ENCODE measurements around the gene ITGA3.

ITGA3 gene

DNA sequence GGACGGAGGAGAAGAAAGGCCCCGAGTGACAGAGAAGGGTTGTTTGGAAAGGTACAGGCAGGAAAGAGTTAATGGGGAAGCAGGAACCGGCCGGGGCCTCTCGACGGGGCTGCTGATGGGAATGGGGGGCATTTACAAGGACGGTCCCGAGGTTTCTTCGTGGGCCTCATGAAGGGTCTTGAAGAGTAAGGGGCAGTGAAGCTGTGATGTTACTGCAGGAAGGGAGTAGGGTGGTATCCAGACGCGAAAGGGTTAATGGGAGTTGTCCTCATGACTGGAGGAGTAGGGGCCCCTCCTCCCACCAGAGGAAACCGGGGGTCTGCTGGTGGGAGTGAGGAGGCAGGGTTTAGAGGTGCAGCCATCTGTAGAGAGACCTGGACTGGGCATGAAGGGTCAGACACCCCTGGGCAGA is 39.7 kb downstream of the ITGA3 start:
- DNase-seq, result no peak

DNA sequence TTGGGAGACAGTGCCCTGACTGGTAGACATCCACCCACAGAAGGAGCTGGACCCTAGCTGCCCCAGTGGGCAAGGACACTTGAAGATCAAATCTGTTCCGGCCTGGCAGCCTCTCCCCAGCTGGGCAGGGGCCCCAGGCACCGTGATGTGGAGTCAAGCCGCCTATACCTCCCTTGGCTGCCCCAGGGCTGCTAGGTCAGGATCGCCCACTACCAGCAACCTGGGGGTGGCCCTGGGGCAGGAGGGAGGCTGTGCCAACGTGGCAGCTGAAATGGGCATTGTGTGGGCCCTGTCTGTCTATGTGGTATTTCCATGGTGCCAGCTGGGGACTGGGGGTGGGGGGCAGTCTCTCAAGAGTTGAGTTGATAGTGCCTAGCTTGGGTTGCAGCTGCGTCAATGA is 40.2 kb downstream of the ITGA3 start:
- DNase-seq, result no peak

DNA sequence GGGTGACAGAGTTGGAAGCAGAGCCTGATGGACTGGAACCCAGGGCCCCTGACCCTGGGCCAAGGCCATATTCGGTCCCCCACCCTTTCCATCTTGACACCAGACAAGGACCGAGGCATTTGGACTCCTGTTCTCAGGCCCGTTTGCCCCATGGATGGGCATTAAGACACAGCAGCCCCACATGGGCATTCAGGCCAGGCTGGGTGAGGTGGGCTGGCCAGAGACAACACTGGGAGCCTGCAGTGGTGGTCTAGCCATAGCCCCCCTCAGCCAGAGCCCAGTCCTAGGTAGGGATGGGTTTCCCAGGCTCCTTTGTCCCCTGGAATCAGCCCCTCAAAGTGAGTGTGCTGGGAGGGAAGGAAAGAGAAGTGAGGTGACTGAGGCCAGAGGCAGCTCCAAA is 40.8 kb downstream of the ITGA3 start:
- DNase-seq, result no peak

GRCh38 chr17:50097455-50097854 is 41.5 kb downstream of the ITGA3 start:
- DNase-seq, result no peak

DNA sequence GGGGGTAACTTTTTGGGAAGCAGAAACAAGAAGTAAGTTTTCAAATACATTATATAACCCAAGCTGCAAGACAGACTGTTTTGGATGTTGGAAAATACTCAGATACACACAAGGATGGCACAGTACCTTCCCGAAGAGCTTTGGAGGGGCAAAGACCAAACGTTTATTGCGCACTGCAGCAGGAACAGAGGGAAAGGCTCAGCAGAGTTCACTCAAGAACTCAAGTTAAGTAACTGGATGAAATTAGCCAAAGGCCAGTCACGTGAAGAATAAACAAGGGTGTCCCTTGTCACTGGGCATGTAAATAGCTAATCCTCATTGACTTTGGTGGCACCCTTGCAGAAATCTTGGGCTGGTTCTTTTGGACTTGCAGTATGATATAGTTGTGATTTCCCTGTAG is 42.0 kb downstream of the ITGA3 start:
- DNase-seq, result no peak

GRCh38 chr17:50098583-50098982 is 42.7 kb downstream of the ITGA3 start:
- DNase-seq, result no peak

DNA sequence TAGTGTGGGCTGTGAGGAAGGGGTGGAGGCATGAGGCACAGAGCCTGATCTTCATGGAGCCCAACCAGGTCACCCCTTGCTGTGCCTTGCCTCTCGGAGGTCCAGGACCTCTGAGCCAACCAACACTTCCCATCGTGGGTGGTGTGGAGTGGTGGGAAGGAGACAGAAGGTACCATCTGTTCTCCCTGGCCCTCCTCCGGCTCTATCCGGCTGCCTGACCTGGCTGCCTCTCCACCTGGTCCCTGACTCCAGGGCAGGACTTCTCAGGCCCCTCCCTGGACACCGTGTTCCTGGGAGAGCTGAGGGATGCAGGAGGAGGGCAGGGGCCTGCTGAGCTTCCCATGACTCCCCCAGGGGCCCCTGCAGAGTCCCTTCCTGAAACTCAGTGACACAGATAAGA is 43.1 kb downstream of the ITGA3 start:
- DNase-seq, result no peak

DNA sequence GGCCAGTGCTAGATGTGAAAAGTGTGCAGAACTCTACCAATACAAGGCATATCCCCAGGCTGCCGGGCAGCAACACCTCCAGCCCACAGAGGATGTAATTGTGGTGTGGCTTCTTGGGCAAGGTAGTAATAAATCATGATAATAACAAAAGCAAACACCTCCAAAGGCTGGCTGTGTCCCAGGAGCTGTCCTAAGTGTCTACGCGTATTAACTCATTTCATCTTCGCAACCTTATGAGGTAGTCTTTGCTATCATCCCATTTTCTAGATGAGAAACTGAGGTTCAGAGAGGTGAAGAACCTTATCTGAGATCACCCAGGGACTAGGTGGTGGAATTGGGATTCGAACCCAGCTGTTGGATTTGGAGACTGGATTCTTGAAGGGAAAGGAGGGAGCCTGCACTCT is 44.6 kb downstream of the ITGA3 start:
- no peak for DNase-seq

GRCh38 chr17:50100921-50101345 is 45.0 kb downstream of the ITGA3 start:
- DNase-seq, result no peak

- no peak for DNase-seq
These were observed 45.6 kb downstream of the ITGA3 start for GRCh38 chr17:50101346-50102163.

DNA sequence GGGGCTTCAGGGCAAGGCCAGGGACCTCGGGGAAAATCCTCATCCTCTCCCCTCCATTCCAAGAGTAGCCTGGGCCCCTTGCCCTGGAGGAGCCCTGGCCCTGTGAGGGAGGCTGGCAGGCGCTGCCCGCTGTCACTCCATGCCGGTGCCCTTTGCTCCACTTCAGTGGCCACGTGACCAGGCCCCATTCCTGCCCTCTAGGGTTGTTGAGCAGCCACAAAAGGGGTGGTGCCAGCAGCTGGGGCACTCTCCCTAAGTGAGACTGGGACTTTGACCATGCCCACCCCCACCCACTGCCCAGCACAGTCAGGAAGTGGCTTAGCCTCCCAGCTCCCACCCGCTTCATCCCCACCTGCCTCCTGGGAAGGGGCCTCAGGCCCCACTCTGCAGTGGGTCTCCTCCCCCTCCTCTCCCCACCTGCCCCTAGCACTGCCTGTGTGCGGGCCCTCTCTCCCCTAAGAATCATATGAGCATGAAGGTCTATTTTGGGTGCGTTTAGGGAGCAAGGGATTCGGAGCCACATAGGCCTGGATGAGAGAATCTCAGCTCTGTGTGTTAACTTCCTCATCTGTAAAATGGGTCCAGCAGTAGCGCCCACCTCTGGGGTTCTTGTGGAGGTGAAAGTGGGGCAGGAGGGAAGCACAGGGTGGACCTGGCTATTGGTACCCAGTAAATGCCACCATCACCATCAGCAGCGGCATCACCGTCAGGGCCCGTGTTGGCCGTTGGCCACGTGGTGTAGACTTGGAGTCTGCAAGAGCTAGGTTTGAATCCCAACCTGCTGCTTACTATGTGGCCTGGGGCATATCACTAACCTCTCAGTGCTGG is 46.5 kb downstream of the ITGA3 start:
- no peak for DNase-seq

- no peak for DNase-seq
These were observed 47.3 kb downstream of the ITGA3 start for GRCh38 chr17:50103252-50103651.

- no peak for DNase-seq
These were observed 48.0 kb downstream of the ITGA3 start for GRCh38 chr17:50103941-50104340.

GRCh38 chr17:50105811-50106210 is 49.9 kb downstream of the ITGA3 start:
- no peak for DNase-seq

DNA sequence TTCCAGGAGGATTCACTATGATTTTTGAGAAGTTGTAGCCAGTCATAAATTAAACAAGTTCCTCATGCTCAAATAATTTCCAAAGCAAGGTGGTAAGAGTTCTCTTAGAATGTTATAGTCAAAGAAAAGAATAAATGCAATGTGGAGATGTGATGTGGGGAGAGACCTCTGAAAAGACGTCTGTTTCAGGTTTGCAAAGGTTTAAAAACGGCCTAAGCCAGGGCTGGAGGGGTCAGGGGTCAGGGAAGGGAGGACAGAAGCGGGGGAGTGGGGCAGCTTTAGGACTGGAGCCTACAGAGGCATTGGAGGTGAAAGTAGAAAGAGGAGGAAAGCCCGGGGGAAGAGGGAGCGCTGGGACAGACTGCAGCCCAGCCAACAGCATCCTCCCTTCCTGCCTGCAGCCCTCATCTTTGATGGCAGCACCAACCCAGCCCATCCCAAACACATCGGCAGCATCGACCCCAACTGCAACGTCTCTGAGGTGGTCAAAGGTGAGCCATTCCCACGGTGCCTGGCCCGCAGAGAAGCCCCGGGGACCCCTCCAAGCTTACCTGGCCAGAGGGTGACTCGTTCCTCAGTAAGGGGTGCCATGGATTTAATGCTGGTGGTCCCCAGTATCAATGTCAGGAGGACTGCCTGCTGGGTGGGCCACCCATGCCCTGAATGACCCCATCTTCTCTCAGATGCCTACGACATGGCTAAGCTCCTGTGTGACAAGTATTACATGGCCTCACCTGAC is 50.7 kb downstream of the ITGA3 start:
- DNase-seq, result no peak

DNA sequence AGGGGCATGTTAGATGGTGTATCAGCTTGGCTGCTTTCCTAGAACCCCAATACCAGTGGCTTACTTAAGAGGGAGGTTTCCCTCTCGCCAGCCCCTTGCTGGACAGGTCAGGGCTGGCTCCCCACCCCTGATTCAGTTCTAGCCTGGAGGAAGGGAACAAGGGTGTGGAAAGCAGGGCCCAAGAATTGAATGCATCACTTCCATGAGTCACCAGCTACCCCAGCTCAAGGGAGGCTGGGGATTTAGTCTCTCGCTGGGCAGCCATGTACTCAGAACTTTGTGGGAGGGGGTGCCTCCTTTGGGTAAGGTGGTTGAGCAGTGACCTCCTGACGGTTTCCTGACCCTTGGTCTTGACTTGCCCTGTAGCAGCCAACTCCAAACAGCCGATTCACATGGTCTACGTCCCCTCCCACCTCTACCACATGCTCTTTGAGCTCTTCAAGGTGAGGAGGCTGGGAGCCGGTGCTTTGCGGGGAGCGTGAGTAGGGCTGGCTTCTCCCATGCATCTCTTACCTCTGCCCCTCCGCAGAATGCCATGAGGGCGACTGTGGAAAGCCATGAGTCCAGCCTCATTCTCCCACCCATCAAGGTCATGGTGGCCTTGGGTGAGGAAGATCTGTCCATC is 52.0 kb downstream of the ITGA3 start:
- no peak for DNase-seq

DNA sequence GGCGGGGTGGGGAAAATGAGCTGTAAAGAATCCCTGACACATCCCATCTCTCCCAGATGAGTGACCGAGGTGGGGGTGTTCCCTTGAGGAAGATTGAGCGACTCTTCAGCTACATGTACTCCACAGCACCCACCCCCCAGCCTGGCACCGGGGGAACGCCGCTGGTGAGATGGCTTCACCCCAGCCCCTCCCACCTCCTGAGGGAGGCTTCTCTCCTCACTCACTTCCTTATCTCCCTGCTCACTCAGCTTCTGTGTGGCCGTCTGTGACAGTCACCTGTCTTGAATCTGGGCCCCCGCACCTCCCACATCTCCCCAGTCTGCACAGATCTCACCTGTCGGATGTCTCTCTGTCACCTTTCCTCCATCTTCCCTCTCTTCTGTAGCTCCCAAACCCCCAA is 52.6 kb downstream of the ITGA3 start:
- DNase-seq, result no peak

- no peak for DNase-seq
These were observed 53.3 kb downstream of the ITGA3 start for GRCh38 chr17:50109207-50109606.

DNA sequence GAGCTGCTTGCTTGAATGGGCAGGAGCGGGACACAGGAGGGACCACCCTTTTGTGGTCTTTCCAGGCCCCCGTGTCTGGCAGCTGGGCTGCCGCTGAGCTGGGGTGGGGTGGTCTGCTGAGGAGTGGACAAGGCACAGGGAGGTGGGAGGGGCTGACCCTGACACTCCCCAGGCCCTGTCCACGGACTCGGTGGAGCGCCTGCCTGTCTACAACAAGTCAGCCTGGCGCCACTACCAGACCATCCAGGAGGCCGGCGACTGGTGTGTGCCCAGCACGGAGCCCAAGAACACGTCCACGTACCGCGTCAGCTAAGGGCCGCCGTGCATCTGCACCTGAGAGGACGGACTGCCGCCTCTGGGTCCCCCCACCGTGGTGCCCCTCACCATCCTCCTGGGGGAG is 53.9 kb downstream of the ITGA3 start:
- no peak for DNase-seq

GRCh38 chr17:50110591-50111349 is 54.9 kb downstream of the ITGA3 start:
- no peak for DNase-seq

DNA sequence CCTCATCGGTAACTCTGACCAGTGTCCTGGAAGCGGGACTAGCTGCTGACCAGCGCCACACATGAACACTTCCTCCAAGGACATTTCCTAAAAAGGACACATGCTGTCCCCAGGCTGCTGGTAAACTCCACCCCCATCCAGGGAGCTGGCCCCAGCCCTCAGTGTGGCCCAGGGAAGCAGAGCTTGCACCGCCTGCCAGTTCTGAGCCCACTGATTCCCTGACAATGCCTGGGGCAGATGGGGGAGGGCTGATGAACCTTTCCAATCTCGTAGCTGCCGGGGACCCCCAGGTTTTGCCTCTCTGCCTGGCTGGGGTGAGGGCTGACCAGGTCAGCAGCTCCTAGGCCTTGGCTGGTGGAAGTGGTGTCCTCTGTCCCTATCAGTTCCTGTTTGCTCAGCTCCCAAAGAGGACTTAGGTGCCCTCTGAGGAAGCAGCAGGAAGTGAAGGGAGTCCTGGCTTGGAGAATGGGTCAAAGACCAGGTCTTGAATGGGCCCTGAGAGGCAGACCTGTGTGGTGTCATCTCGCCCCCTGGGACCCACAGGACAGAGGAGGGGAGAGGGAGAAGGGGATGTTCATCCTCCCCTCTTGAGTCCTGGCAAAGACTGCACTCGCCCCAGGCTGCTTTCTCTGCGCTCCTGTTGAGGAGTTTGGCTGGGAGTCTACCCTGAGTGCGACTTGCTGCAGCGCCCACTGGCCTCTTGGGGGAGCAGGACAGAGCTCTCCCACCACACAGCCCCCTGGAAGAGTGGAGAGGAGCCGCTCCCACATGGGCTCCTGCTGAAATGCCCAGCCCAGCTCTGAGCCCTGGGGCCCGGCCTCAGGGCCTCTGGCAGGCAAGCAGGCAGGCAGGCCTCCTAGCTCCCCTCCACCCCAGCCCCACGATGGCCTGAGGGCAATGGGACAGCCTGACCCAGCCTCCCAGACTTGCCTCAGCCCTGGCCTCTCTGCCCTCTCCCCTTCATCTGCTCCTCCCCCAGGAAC is 56.1 kb downstream of the ITGA3 start:
- DNase-seq, result no peak

Measured in stimulated activated CD4-positive, alpha-beta T cell treated with anti-CD3 and anti-CD28 coated beads, Interleukin-4, amount 100 ng/mL, for 24 hours (primary cell).